GM18951 (cell line): ENCODE data around the gene TMEM250.

ENCODE experiments used
- POLR2A ChIP-seq: IDR thresholded peaks from 4 replicates; pipeline ENCODE4 v1.6.1; 2011; ENCODE audit warnings: mild to moderate bottlenecking; ENCODE audit not compliant: insufficient read length, insufficient read depth; ENCODE audit errors: extremely low read depth
- in situ Hi-C: fragments of 300-500 bp; cut with MboI; formaldehyde crosslinking; loops from one replicate; pipeline ENCODE4 v1.12.0; 2022; ENCODE audit warnings: low sequenced_read_pairs, mixed read lengths, inconsistent platforms; ENCODE audit not compliant: unreplicated experiment

TMEM250 gene

GRCh38 chr9:136152543-136152866, 33.8 kb upstream of the TMEM250 start:
- TF ChIP-seq POLR2A, result no peak
- in situ Hi-C loops, result loop anchor here (25.0 kb wide), 1 partner anchor 110 kb away; no protein-coding TSS in a partner anchor

- TF ChIP-seq POLR2A, result no peak
- in situ Hi-C loops, result loop anchor here (25.0 kb wide), 1 partner anchor 110 kb away; no protein-coding TSS in a partner anchor
Observed at GRCh38 chr9:136151848-136152542, 33.3 kb upstream of the TMEM250 start.

GRCh38 chr9:136151214-136151804, 32.6 kb upstream of the TMEM250 start:
- no peak for TF ChIP-seq POLR2A
- in situ Hi-C loops, result loop anchor here (25.0 kb wide), 1 partner anchor 111 kb away; no protein-coding TSS in a partner anchor

GRCh38 chr9:136150664-136151213, 32.1 kb upstream of the TMEM250 start:
- in situ Hi-C loops, result loop anchor here (25.0 kb wide), 1 partner anchor 112 kb away; no protein-coding TSS in a partner anchor

- no peak for TF ChIP-seq POLR2A
Observed at GRCh38 chr9:136149853-136150252, 31.2 kb upstream of the TMEM250 start.

GRCh38 chr9:136149337-136149736, 30.7 kb upstream of the TMEM250 start:
- in situ Hi-C loops, result no loop called here

More at GRCh38 chr9:136149853-136150252, 31.2 kb upstream of the TMEM250 start:
- in situ Hi-C loops, result loop anchor here (25.0 kb wide), 1 partner anchor 112 kb away; no protein-coding TSS in a partner anchor

GRCh38 chr9:136148766-136149165, 30.1 kb upstream of the TMEM250 start:
- in situ Hi-C loops, result no loop called here
- no peak for TF ChIP-seq POLR2A

More at GRCh38 chr9:136149337-136149736, 30.7 kb upstream of the TMEM250 start:
- no peak for TF ChIP-seq POLR2A

- no peak for TF ChIP-seq POLR2A
- in situ Hi-C loops, result no loop called here
Observed at GRCh38 chr9:136147890-136148714, 29.4 kb upstream of the TMEM250 start.

- in situ Hi-C loops, result no loop called here
- no peak for TF ChIP-seq POLR2A
Observed at GRCh38 chr9:136147038-136147889, 28.6 kb upstream of the TMEM250 start.

GRCh38 chr9:136146126-136147037, 27.7 kb upstream of the TMEM250 start:
- in situ Hi-C loops, result no loop called here
- TF ChIP-seq POLR2A, result no peak

GRCh38 chr9:136145580-136145979, 26.9 kb upstream of the TMEM250 start:
- TF ChIP-seq POLR2A, result no peak
- in situ Hi-C loops, result no loop called here
